Measurements from ENCODE around the gene GLIS1.

GLIS1 gene

DNA sequence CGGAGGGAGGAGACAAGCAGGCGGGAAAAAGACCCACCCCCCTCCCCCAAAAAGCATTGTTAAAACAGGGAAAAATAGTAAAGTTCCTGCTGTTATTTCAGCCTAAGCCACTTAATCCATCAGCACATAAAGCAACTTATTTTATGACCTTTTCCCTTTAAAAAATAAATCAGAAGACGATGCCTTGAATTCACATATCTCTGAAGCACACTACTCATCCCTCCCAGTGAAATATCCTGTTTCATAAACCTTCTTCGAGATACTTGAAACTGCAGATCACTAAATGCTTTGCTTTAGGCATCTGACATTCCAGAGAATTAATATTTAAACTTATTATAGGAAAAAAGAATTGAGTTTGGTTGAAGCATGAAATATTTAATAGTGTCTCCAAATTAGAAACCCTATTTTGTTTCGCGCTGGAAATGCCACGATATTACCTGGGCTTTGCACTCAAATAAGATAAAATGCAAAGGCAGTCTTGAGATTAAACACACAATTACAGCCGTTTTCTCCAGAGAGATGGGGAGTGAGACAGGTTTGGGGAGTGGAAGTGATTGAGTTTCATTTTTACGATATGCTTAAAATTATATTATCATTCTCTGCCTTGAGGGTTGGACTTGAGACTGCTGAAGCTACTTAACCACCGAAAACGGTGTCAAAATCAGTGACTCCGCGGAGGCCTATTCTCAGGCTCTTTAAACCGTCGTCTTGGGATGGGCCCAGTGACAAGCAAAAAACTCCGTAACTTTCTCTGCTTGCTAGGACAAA lies 9.3 kb downstream of the GLIS1 start:
- TF ChIP-seq, protein P1, sequence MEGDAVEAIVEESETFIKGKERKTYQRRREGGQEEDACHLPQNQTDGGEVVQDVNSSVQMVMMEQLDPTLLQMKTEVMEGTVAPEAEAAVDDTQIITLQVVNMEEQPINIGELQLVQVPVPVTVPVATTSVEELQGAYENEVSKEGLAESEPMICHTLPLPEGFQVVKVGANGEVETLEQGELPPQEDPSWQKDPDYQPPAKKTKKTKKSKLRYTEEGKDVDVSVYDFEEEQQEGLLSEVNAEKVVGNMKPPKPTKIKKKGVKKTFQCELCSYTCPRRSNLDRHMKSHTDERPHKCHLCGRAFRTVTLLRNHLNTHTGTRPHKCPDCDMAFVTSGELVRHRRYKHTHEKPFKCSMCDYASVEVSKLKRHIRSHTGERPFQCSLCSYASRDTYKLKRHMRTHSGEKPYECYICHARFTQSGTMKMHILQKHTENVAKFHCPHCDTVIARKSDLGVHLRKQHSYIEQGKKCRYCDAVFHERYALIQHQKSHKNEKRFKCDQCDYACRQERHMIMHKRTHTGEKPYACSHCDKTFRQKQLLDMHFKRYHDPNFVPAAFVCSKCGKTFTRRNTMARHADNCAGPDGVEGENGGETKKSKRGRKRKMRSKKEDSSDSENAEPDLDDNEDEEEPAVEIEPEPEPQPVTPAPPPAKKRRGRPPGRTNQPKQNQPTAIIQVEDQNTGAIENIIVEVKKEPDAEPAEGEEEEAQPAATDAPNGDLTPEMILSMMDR (conservative IDR thresholded peaks at IDR 0.05; ENCODE audit: low read depth, low read length), result no peak
- DNase-seq (ENCODE audit: low read depth), result peak; percentile 44
- H3K4me3 ChIP-seq (ENCODE audit: low read depth, low read length), result peak overlapping the region; percentile 20

GRCh38 chr1:53728702-53729455 lies 10.1 kb downstream of the GLIS1 start:
- peak overlapping the region; percentile 20 for H3K4me3 ChIP-seq (ENCODE audit: low read depth, low read length)
- peak; percentile 25 for DNase-seq (ENCODE audit: low read depth)
- TF ChIP-seq, protein P1 (conservative IDR thresholded peaks at IDR 0.05; ENCODE audit: low read depth, low read length), result peak; percentile 18

DNA sequence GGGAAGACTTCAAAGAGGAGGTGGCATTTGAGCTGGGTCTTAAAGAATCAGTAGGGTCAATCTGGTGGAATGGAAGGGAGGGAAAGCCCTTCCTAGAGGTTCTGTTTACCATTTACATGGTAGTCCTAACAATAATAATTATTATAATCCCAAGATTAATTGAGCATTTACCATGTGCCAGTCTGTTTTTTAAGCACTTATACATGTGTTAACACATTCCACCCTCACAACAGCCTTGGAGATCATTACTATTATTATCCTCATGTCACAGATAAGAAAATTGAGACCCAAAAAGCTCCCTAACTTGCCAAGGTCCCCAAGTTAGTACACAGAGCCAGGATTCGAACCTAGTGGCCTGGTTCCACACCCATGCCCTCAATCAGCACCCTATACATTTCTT lies 10.8 kb downstream of the GLIS1 start:
- no peak for DNase-seq (ENCODE audit: low read depth)
- TF ChIP-seq, protein P1 (conservative IDR thresholded peaks at IDR 0.05; ENCODE audit: low read depth, low read length), result no peak
- no peak overlapping the region for H3K4me3 ChIP-seq (ENCODE audit: low read depth, low read length)

- TF ChIP-seq, protein P1 (conservative IDR thresholded peaks at IDR 0.05; ENCODE audit: low read depth, low read length), result no peak
- no peak for DNase-seq (ENCODE audit: low read depth)
- H3K4me3 ChIP-seq (ENCODE audit: low read depth, low read length), result no peak overlapping the region
These were observed 11.4 kb downstream of the GLIS1 start for GRCh38 chr1:53727461-53728092.

- no peak for DNase-seq (ENCODE audit: low read depth)
- no peak overlapping the region for H3K4me3 ChIP-seq (ENCODE audit: low read depth, low read length)
- TF ChIP-seq, protein P1 (conservative IDR thresholded peaks at IDR 0.05; ENCODE audit: low read depth, low read length), result no peak
These were observed 12.9 kb downstream of the GLIS1 start for GRCh38 chr1:53726009-53726600.

- peak; percentile 38 for DNase-seq (ENCODE audit: low read depth)
- H3K4me3 ChIP-seq (ENCODE audit: low read depth, low read length), result no peak overlapping the region
- TF ChIP-seq, protein P1 (conservative IDR thresholded peaks at IDR 0.05; ENCODE audit: low read depth, low read length), result peak; percentile 39
These were observed 13.7 kb downstream of the GLIS1 start for GRCh38 chr1:53725238-53725689.
